ENCODE results near the gene FNDC8. TPM values are rescaled to one million over a fixed set of nuclear protein-coding genes. Genes with fewer than 3 reads are reported as not detected.

The FNDC8 gene
- total and polyA plus RNA-seq, 9 of the 15 experiments (the other 6 are each of a cell fraction or from before 2014, with no cell fraction given) = 0.04 TPM; not detected in 8

DNA sequence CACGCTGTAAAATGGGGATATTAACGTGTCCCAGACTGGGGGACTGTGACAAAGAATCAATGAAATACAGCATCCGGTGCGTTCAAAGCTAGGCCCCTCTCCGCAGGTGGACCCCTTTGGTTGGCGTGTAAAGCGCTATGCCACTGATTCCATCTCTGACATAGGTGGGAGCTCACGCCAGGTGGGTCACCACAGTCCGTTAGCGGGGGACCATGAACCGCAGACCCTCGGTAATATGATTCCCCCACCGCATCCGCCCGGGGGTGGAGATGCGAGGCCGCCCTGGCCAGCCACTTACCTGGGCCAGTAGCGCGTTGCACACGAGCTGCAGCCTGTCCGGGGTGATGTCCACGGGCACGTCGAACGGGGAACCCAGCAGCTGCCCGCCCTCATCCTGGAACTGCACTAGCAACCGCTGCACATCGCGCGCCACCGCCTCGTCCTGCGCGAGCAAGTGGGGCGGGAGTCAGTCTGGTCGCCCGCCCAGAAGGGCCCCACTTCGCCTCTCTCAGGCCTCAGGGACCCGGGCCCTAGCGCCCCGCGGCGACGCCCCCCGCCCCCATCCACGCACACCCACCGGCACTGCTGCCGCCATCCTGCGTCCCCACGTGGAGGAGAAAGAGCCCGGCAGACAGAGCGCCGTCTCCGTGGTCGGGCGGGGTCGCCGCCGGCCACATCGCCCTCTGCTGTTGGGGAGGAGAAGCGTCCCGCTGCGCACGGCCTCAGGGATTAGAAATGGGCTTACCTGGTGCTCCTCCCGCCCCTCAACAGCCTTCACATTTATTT, 20.5 kb downstream of the FNDC8 start, which contains the start of gene NLE1 (continued):
- TF ChIP-seq, protein P1, sequence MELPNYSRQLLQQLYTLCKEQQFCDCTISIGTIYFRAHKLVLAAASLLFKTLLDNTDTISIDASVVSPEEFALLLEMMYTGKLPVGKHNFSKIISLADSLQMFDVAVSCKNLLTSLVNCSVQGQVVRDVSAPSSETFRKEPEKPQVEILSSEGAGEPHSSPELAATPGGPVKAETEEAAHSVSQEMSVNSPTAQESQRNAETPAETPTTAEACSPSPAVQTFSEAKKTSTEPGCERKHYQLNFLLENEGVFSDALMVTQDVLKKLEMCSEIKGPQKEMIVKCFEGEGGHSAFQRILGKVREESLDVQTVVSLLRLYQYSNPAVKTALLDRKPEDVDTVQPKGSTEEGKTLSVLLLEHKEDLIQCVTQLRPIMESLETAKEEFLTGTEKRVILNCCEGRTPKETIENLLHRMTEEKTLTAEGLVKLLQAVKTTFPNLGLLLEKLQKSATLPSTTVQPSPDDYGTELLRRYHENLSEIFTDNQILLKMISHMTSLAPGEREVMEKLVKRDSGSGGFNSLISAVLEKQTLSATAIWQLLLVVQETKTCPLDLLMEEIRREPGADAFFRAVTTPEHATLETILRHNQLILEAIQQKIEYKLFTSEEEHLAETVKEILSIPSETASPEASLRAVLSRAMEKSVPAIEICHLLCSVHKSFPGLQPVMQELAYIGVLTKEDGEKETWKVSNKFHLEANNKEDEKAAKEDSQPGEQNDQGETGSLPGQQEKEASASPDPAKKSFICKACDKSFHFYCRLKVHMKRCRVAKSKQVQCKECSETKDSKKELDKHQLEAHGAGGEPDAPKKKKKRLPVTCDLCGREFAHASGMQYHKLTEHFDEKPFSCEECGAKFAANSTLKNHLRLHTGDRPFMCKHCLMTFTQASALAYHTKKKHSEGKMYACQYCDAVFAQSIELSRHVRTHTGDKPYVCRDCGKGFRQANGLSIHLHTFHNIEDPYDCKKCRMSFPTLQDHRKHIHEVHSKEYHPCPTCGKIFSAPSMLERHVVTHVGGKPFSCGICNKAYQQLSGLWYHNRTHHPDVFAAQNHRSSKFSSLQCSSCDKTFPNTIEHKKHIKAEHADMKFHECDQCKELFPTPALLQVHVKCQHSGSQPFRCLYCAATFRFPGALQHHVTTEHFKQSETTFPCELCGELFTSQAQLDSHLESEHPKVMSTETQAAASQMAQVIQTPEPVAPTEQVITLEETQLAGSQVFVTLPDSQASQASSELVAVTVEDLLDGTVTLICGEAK (IDR thresholded peaks at IDR 0.05) = 0 out of 2 replicates have a peak, but pooled peaks have one; percentile 17
- TF ChIP-seq, protein P1 (CRISPR knock-in tag; IDR thresholded peaks at IDR 0.05) = no peak
- TF ChIP-seq CCNT2 (IDR thresholded peaks at IDR 0.05; ENCODE audit: borderline replicate concordance, extremely low read depth, insufficient read length, low read depth, low read length) (peak; percentile 50), ARID2 (IDR thresholded peaks at IDR 0.05) (no peak), DACH1 (IDR thresholded peaks at IDR 0.05; ENCODE audit: partially characterized antibody) (no peak), HDAC8 (tag; IDR thresholded peaks at IDR 0.05) (no peak), EGR1 (conservative IDR thresholded peaks at IDR 0.05) (peak; percentile 75), TEAD4 (IDR thresholded peaks at IDR 0.05; ENCODE audit: low read length) (no peak), TEAD4 (CRISPR knock-in tag; IDR thresholded peaks at IDR 0.05; ENCODE audit: borderline replicate concordance) (no peak), NR4A1 (CRISPR knock-in tag; IDR thresholded peaks at IDR 0.05) (no peak), NR4A1 (tag; IDR thresholded peaks at IDR 0.05) (no peak), HNRNPL (IDR thresholded peaks at IDR 0.05; ENCODE audit: low read depth, low read length) (peak; percentile 70; the same call in 1 of the 2 replicates), POLR2AphosphoS5 (IDR thresholded peaks at IDR 0.05; ENCODE audit: control insufficient read depth, insufficient read depth, low read depth, low read length) (peak; percentile 64), ZNF444 (CRISPR knock-in tag; IDR thresholded peaks at IDR 0.05) (no peak), CBX1 (IDR thresholded peaks at IDR 0.05; ENCODE audit: low read depth) (peak; percentile 83), ZKSCAN8 (CRISPR knock-in tag; IDR thresholded peaks at IDR 0.05) (no peak), ZNF174 (CRISPR knock-in tag; IDR thresholded peaks at IDR 0.05) (no peak), KLF13 (tag; IDR thresholded peaks at IDR 0.05; ENCODE audit: borderline replicate concordance, low read depth) (peak; percentile 84; the same call in 1 of the 2 replicates), CXXC5 (CRISPR knock-in tag; IDR thresholded peaks at IDR 0.05) (peak; percentile 84), IFI16 (CRISPR knock-in tag; IDR thresholded peaks at IDR 0.05) (no peak), ZNF146 (CRISPR knock-in tag; IDR thresholded peaks at IDR 0.05; ENCODE audit: unreplicated experiment) (no peak)
